HG02763 (cell line): ENCODE data around the gene MYLK.

Source experiments
- ATAC-seq: cut with Tn5 transposase; IDR thresholded peaks from one replicate; pipeline ENCODE4 v1.9.1; 2021; ENCODE audit warnings: mild to moderate bottlenecking, moderate library complexity; ENCODE audit not compliant: unreplicated experiment

The MYLK gene

DNA sequence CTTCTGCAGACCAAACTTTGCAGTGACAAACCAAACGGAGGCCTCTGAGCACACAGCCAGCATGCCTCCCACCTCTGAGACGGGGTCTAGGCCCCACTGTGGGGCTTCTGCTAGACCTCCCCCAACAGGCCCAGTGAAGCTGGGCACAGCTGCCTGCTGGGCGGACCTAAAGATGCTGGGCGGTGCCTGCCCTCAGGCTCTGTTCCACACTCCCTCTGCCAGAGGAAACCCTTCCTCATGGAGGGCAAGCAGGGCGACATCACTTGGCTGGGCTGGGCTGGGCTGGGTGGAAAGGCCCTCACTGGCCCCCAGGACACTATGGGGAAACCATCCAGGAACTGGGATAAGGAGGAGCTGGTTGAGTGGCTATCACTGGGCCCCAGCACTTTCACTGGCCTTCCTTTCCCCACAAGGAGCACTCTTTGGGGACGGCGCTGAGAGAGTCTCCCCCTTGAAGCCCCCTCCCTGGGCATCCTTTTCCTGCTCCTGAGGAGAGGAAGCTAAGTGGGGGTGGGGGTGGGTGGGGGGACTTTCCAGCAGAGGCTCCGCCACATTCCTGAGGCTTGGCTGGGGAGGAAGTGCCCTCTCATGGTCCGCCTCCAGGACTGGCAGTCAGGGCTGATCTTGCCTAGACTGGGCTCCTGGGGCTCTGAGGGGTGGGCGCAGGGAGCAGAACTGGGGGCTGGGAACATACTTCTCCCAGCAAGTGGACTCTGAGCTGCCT lies 201.2 kb downstream of the MYLK start:
- ATAC-seq: no peak

DNA sequence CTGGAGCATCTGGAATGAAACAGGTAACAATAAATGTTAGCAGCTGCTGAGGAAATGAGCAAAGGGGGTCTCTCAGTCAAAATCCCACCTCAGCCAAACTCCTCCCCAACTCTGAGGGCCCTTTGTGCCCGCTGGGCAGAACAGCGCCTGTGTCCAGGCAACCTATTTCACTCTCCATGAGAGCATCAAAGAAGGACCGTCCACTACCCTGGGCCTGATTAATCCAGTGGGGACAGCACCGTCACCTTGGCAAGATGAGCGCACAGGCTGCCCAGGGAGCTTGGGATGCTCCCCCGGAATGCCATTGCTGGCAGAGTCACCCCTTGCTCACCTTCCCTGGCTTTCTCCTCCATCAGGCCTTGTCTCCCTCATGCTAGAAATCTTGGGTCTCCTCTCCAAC lies 201.8 kb downstream of the MYLK start:
- no peak for ATAC-seq

- no peak for ATAC-seq
These were observed 204.3 kb downstream of the MYLK start for GRCh38 chr3:123679712-123680386.

DNA sequence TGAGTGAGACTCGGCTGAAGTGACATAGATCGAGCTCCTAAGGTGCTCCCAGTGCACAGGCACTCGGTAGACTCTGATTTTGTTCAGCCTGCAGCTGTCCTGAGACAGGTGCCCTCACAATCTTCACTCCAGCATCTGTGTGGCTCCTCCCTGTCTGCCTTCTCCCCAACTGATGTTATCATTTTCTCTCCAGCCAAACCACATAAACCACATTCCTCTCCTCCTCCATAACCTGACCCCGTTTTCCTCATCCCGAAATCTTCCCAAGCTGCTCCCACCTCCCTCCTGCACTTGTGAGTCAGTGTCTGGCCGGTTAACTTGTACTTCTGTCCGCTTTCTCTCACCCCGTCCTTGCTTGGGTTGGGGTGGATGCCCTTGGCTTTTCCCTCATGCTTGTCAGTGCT lies 206.0 kb downstream of the MYLK start:
- no peak for ATAC-seq

DNA sequence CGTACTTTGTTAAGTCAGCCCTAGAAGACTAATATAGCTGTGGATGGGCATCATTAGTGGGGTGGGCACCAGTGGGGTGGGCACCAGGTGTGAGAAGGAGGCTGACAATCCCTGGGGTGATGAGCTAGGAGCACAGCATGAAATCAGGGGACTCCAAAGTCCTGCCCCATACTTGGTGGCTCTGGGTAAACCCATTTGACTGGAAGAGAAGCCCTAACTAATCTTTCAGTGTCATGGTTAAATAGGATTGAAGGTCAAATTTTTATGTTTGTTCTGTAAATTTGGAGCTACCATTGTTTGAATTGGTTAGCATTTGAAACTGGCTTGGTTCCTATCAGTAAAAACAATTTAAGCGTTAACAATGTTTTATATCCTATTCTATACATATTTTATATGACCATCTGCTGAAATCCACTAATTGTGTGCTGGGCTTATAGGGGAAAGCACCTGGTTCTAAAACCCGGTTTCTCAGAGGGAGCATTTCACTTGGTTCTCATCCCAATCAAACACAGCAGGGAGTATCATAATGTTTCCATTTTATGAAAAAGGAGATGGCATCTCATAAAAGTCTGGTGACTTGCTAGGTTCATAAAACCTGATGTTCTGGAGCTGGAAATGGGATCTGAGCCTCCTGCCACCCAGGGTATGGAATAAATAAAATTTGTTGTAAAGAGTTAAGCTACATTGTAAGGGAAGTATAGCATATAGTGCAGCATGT lies 211.5 kb downstream of the MYLK start:
- ATAC-seq: no peak

DNA sequence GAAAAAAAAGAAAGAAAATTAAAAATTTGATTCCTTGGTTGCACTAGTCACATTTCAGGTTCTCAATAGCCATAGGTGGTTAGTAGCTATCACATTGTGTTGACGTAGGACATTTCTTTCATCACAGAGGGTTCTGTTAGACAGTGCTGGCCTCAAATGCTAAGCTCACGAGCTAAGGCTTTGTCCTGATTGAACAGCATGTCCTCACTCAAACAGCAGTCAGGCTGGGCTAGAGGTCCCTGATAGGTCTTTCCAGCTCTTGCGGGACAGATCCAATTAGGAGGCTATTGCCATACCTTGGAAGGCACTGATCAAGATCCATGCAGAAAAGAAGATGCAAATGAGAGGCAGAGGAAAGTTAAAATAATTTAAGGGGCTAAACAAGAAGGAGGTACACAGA lies 213.4 kb downstream of the MYLK start:
- ATAC-seq: no peak

- no peak for ATAC-seq
These were observed 215.2 kb downstream of the MYLK start for GRCh38 chr3:123668906-123669305.

DNA sequence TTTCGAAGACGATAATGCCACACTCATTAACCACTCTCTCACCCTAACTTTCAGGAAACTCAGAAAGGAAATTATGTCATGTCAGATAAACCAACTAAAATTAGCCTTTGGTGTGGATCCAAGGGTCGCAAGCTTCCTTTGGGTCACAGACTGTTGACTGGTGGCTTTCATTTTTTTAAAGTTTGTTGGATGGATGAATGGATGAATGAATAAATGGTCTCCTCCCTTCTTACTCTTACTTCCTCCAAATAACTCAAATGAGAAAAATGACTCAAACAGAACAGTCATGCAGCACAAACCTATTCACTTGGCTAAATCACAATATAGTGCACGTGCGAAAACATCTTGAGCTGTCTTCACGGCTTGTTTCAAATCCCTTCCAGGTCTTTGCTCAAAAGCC lies 216.3 kb downstream of the MYLK start:
- no peak for ATAC-seq

- no peak for ATAC-seq
These were observed 219.4 kb downstream of the MYLK start for GRCh38 chr3:123664753-123665152.

DNA sequence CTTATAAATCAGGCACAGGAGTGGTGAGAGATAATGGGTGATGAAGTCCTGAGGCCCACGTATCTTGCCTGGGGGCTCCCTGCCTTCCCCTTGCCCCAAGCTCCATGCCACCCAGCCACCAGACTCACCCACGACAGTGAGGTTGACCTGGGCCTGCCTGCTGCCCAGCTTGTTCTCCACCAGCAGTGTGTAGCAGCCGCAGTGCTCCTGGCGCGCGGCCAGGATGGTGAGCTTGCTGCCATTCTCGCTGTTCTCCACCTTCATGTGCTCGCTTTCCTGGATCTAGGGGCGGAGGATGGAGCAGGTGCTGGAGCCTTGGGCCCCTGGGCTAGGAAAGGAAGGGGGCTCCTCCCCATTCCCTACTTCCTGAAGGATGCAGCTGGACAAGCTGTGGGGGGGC lies 220.2 kb downstream of the MYLK start:
- no peak for ATAC-seq

DNA sequence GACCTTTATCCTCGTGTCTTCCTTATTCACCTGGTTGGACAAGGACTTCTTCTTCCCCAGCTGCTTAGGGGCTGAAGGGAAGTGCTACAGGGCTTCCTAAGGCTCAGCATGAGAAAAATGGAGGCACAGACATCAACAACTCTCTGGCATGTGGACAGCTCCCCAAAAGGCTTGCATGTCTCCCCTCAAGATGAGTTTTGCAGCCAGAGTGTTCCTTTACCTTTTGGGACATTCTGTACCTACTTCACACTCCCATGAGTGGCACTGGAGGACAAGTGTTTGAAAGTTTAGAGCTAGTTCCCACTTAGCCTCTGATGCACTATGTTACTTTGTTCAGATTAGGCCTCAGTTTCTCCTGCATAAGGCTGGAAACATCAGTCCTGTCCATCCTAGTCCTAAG lies 222.2 kb downstream of the MYLK start:
- ATAC-seq: no peak

- no peak for ATAC-seq
These were observed 223.2 kb downstream of the MYLK start for GRCh38 chr3:123660900-123661299.

- ATAC-seq: no peak
These were observed 223.9 kb downstream of the MYLK start for GRCh38 chr3:123660141-123660675.

DNA sequence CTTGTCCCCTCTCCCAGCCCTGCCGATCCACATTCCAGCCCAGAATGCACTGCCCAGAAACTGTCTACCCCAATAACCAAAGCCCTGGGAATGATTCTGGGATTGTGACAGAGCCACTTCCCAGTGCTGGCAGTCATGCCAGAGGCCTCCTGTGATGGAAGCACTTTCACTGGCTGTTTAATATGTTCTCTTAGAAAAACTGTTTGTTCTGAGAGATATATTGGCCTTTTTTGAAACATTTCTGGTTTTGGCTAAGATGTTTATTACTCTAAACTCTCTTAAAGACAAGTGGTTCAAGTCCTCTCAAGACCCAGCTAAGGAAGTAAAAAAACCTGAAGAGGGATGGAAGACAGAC lies 225.3 kb downstream of the MYLK start:
- ATAC-seq: no peak

- no peak for ATAC-seq
These were observed 225.8 kb downstream of the MYLK start for GRCh38 chr3:123658118-123658851.

DNA sequence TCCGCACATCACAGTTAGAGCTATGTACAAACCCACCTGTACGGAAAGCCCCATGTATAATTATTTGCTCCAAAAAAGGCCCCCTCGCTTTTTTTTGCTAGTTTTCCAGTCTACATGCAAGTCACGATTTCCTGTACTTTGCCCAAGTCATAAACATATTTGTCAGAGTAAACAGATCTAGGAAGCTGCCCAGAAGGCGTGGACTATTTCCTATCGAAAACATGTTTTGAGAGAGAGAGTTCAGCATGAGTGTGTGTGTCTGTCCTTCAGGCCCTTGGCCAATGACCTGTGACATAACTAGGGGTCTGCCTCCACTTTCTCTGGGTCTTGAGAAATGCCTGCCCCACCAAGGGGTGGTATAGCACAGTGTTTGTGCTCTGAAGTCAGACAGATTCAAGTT lies 226.6 kb downstream of the MYLK start:
- no peak for ATAC-seq

DNA sequence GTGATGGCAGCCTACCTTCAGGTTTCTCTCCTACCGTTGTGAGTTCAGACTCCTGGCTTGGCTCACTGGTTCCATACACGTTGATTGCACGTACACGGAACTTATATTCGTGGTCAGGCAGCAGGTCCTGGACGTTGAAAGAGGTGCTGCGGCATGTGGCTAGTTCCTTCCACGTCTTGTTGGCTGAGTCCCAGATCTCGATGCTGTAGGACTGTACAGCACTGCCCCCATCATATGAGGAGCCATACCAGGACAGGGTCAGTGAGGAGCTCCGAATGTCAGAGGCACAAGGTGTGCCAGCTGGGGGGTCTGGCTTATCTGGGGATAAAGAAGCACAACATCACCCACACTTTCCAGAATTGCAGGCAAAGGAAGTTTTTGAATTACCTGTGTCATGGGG lies 227.0 kb downstream of the MYLK start:
- no peak for ATAC-seq

DNA sequence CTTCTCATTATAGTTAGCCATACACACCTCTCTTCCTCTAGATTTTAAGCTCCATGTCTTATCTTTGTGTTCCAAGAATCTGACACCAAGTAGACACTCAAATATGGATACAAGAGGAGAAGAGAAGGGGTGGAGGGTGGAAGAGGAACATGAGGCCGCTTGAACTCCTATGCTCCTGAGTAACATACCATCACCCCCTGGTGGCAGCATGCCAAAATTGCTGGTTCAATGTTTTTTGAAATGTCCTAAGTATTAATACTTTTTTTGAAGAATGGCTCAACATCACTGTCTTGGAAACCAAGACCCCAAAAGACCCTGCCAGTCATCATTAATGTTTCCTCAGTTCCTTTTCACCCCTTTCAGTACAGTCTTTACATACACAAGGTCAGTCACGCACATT lies 227.4 kb downstream of the MYLK start:
- no peak for ATAC-seq

DNA sequence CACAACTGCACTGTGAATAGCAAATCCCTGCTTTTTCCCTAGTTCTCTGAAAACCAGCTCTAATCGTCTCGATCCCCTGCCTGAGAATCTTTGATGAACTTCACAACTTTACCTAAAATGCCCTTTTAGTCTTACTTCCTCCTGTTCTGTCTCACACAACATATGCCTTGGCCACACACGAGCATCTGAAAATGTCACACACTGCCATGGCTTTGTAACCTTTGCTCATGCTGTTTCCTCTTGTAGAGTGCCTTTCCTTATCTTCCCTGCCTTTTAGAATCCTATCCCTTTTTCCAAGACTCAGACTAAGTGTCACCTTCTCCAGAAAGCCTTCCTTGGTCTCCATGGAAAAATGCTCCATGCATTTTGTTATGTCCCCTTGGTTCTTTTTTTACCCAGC lies 227.9 kb downstream of the MYLK start:
- ATAC-seq: no peak

DNA sequence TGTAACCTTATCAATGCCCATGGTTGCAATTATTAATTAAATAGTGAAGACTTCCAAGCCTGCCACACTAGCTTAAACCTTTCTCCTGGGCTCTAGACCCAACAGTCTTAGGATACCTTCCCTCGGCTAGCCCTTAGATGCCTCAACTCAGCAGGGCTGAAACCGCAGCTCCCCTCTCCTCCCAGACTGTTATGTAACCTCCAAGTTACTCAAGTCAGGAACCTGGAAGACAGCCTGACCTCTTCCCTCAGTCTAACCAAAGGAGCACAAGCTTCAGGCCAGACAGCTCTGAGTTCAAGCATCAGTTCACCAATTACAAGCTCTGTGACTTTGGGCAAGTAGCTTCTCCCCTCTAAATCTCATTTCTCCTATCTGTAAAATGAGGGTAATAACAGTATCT lies 228.7 kb downstream of the MYLK start:
- no peak for ATAC-seq

DNA sequence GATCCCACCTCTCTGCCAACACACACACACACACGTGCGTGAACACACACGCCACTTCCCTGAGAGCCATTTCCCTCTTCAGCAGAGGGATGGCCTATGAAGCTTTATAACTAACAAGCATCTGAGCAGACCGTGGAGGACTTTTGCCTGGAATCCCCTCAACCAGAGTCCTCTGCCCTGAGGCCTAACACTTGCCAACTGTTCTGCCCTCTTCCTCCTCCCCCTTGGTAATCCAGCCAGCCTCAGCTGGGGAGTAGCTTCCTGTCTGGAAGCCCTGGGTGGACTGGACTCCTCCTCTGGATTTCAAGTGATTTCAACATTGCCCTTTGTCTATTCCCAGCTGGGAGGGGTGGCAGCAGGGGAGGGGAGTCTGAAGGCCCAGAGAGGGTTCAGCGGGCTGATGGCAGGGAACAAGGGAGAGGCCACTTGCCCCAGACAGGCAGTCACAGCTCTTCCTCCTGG lies 230.9 kb downstream of the MYLK start:
- no peak for ATAC-seq
